DMS79 (cell line): ENCODE measurements around the gene LTB4R2.

ENCODE experiments used
- DNase-seq: peaks from one replicate; lab custom pipeline; 2025; lab: John Stamatoyannopoulos, UW

The LTB4R2 gene

GRCh38 chr14:24299255-24300191, 10.4 kb upstream of the LTB4R2 start, which contains the start of the genes DHRS1 and NOP9:
Gene DHRS1, minus strand, starts transcription at chr14:24299780. Its CDS starts 674 bp downstream, at chr14:24299106.
Gene NOP9, plus strand, starts transcription at chr14:24299850. Its CDS starts 105 bp downstream, at chr14:24299955.
- DNase-seq, result peak; percentile 44

GRCh38 chr14:24300326-24300980, 9.5 kb upstream of the LTB4R2 start:
- DNase-seq, result no peak

GRCh38 chr14:24304019-24304387, 5.9 kb upstream of the LTB4R2 start:
- DNase-seq, result no peak

GRCh38 chr14:24307156-24307574, 2.8 kb upstream of the LTB4R2 start:
- no peak for DNase-seq

- DNase-seq, result peak; percentile 11
Observed at GRCh38 chr14:24307575-24308341, 2.2 kb upstream of the LTB4R2 start, which contains the start of gene CIDEB. Gene CIDEB, minus strand, starts transcription at chr14:24307977. Its CDS starts 119 bp downstream, at chr14:24307858.

- DNase-seq, result no peak
Observed at GRCh38 chr14:24308342-24309124, 1.4 kb upstream of the LTB4R2 start.

- no peak for DNase-seq
Observed at GRCh38 chr14:24310265-24310645, 315 bp downstream of the LTB4R2 start.

GRCh38 chr14:24310646-24311604, 985 bp downstream of the LTB4R2 start, which contains the start of gene LTB4R:
Gene LTB4R, plus strand, starts transcription at chr14:24311502. Its CDS starts 4,150 bp downstream, at chr14:24315652.
- peak; percentile 72 for DNase-seq

GRCh38 chr14:24311837-24312615, 2.1 kb downstream of the LTB4R2 start:
- DNase-seq, result peak; percentile 42

- DNase-seq, result no peak
Observed at GRCh38 chr14:24312736-24313507, 3.0 kb downstream of the LTB4R2 start.

- DNase-seq, result no peak
Observed at GRCh38 chr14:24313913-24314312, 4.0 kb downstream of the LTB4R2 start.

GRCh38 chr14:24314377-24315193, 4.6 kb downstream of the LTB4R2 start:
- DNase-seq, result no peak

GRCh38 chr14:24315243-24315806, 5.4 kb downstream of the LTB4R2 start:
- no peak for DNase-seq

- no peak for DNase-seq
Observed at GRCh38 chr14:24315807-24316596, 6.1 kb downstream of the LTB4R2 start.

- DNase-seq, result no peak
Observed at GRCh38 chr14:24316597-24316950, 6.6 kb downstream of the LTB4R2 start.

GRCh38 chr14:24317141-24317928, 7.4 kb downstream of the LTB4R2 start:
- DNase-seq, result no peak
